Nephron progenitor cell (in vitro differentiated cells): ENCODE results near the gene ZBTB48.
"Not testable (repeated sequence)": the region's sequence is repeated elsewhere in the genome, so short reads cannot be mapped to it uniquely, and the experiment has no call there.

Experiments used
- DNase-seq: peaks from one replicate; pipeline ENCODE4 v3.0.0; 2021
- H3K27ac Mint-ChIP-seq: 2 replicates; pipeline ENCODE4 v1.8.0; 2021; ENCODE audit warnings: mild to moderate bottlenecking, moderate library complexity, mixed read lengths
- H3K27me3 Mint-ChIP-seq: 2 replicates; pipeline ENCODE4 v1.8.0; 2021; ENCODE audit warnings: mild to moderate bottlenecking, low read depth, mixed read lengths; ENCODE audit not compliant: poor library complexity
- H3K36me3 Mint-ChIP-seq: 2 replicates; pipeline ENCODE4 v1.8.0; 2021; ENCODE audit warnings: low read depth, mixed read lengths
- H3K4me1 Mint-ChIP-seq: 2 replicates; pipeline ENCODE4 v1.8.0; 2021; ENCODE audit warnings: mixed read lengths
- H3K4me3 Mint-ChIP-seq: 2 replicates; pipeline ENCODE4 v1.8.0; 2021; ENCODE audit warnings: mild to moderate bottlenecking, moderate library complexity, mixed read lengths
- H3K9me3 Mint-ChIP-seq: 2 replicates; pipeline ENCODE4 v1.8.0; 2021; ENCODE audit warnings: mild to moderate bottlenecking, moderate library complexity, mixed read lengths
- CTCF ChIP-seq: fragments of 200-600 bp; sonication (generic); IDR thresholded peaks from 2 replicates; pipeline ENCODE4 v1.5.0; 2021; ENCODE audit warnings: antibody characterized with exemption

The ZBTB48 gene

DNA sequence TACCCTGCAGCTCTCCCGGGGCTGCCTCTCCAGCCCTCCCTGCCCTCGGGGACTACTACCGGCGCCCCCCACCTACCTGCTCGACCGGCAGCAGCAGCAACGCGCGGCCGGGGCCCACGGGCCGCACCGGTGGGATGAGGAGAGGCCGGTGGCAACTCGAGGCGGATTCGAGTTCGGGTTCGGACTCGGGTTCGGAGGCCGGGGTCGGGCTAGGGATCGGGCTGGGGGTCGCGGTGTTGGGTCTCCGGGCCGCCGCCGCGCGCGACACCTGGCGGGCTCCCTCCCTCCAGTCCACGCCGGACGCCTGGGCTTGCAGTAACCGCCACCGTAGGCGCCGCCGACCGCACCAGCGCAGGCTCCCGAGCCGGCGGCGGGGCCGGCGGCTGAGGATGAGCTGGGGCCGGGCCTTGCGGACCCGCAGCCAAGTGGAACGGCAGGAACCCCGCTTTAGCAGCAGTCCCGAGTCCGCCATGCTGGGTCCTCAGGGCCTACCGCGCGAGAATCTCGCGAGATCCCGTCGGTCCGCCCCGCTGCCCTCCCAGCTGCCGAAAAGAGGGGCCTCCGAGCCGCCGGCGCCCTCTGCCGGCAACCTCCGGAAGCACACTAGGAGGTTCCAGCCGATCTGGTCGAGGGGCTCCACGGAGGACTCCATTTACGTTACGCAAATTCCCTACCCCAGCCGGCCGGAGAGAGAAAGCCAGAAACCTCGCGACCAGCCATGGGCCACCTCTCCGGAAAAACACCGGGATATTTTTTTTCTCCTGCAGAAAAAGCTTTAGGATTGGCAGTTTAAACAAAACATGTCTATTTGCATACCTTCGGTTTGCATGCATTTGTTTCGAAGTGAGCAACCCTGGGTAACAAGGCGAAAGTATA lies 25.5 kb upstream of the ZBTB48 start, which contains the start of gene NOL9:
Gene NOL9 (minus strand): TSS at position 483 of the 876 bp plus-strand sequence. CDS start 11 bp downstream, at position 472.
- peak within 1 kb of the TSS; percentile 86 for H3K4me3 Mint-ChIP-seq
- peak; percentile 97 for DNase-seq
- peaks cover 2% of the 10 kb centered on the region for H3K27me3 Mint-ChIP-seq
- H3K36me3 Mint-ChIP-seq: peaks cover 10% of the 10 kb centered on the region
- TF ChIP-seq CTCF: peak; percentile 98
- no peak within 1 kb of the TSS for H3K27ac Mint-ChIP-seq
- H3K9me3 Mint-ChIP-seq: no peaks in the 10 kb centered on the region
- peaks cover 15% of the 10 kb centered on the region for H3K4me1 Mint-ChIP-seq

GRCh38 chr1:6554907-6555778 lies 24.7 kb upstream of the ZBTB48 start, which contains the start of gene TAS1R1:
TAS1R1 (plus strand) TSS chr1:6555307; CDS start chr1:6555374, 67 bp downstream.
- Mint-ChIP-seq H3K9me3 (no peaks in the 10 kb centered on the region), H3K36me3 (peaks cover 4% of the 10 kb centered on the region), H3K4me1 (peaks cover 15% of the 10 kb centered on the region), H3K4me3 (peak within 1 kb of the TSS; percentile 67), H3K27me3 (peaks cover 4% of the 10 kb centered on the region), H3K27ac (no peak within 1 kb of the TSS)
- no peak for TF ChIP-seq CTCF
- DNase-seq: no peak

DNA sequence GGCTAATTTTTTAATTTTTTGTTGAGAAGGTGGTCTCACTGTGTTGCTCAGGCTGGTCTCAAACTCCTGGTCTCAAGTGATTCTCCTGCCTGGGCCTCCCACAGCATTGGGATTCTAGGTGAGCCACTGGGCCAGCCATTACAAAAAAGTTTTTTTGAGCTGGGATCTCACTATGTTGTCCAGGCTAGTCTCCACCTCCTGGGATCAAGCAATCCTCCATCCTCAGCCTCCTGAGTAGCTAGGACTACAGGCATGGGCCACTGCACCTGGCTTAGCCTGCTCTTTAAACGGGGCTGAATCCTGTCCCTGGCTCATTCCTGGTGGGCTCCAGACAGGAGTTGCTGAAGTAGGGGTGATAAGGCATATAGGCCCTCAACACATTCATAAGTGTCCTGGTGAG lies 22.2 kb upstream of the ZBTB48 start:
- no peak overlapping the region for H3K27ac Mint-ChIP-seq
- H3K27me3 Mint-ChIP-seq: peaks cover 6% of the 10 kb centered on the region
- no peaks in the 10 kb centered on the region for H3K36me3 Mint-ChIP-seq
- TF ChIP-seq CTCF: no peak
- H3K4me3 Mint-ChIP-seq: no peak overlapping the region
- H3K4me1 Mint-ChIP-seq: peaks cover 14% of the 10 kb centered on the region
- peaks cover 11% of the 10 kb centered on the region for H3K9me3 Mint-ChIP-seq
- DNase-seq: no peak

DNA sequence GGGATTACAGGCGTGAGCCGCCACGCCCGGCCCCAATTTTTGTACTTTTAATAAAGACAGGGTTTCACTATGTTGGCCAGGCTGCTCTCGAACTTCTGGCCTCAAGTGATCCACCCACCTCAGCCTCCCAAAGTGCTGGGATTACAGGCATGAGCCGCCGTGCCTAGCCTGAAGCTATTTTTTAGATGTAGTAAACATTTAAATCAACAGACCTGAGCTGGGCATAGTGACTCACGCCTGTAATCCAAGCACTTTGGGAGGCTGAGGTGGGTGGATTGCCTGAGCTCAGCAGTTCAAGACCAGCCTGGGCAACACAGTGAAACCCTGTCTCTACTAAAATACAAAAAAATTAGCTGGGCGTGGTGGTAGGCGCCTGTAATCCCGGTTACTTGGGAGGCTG lies 20.6 kb upstream of the ZBTB48 start:
- H3K27me3 Mint-ChIP-seq, H3K36me3 Mint-ChIP-seq, H3K4me3 Mint-ChIP-seq, DNase-seq, H3K27ac Mint-ChIP-seq, H3K4me1 Mint-ChIP-seq: not testable (repeated sequence)
- H3K9me3 Mint-ChIP-seq: peaks cover 11% of the 10 kb centered on the region

DNA sequence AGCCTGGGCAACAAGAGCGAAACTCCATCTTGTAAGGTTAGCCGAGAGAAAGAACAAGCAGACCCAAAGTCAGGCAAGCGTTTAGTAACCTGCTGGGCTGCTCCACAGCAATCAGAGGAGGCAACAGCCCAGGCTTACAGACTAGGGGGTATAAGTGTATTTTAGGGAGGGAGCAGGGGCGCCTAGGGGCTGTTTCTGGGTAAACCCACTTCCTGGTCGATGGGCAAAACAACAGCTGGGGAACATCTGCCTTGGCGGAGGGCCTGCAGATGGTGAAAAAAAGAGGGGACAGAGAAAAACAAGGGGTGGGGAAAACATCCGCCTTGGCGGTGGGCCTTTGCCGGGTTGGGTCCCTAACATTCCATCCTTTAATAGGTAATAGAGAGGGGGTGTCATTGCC lies 19.5 kb upstream of the ZBTB48 start:
- H3K9me3 Mint-ChIP-seq: peaks cover 11% of the 10 kb centered on the region
- no peak overlapping the region for H3K27ac Mint-ChIP-seq
- no peaks in the 10 kb centered on the region for H3K36me3 Mint-ChIP-seq
- TF ChIP-seq CTCF: no peak
- H3K4me3 Mint-ChIP-seq: no peak overlapping the region
- H3K4me1 Mint-ChIP-seq: no peaks in the 10 kb centered on the region
- H3K27me3 Mint-ChIP-seq: peaks cover 6% of the 10 kb centered on the region
- no peak for DNase-seq

DNA sequence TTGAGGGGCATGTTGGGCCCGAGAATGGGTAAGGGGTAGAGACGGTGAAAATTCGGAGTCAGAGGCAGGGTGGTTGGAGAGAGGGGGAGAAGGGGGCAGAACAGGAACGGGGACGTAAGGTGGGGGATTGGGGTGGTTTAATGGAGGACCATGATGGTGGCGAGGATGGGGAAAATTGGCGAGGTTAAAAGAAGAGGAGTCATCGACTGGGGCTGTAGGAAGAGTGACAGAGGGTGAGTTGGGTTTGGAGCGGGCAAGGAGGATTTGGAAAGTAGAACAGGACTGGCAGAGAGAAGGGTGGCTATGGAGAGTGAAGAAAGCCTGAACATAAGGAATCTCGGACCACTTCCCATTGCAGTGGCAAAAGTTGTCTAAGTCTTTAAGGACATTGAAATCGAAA lies 10.8 kb upstream of the ZBTB48 start:
- no peaks in the 10 kb centered on the region for H3K36me3 Mint-ChIP-seq

More for the DNA sequence above, 10.8 kb upstream of the ZBTB48 start:
- H3K9me3 Mint-ChIP-seq: peaks cover 8% of the 10 kb centered on the region
- DNase-seq: no peak
- peaks cover 13% of the 10 kb centered on the region for H3K4me1 Mint-ChIP-seq
- no peak overlapping the region for H3K4me3 Mint-ChIP-seq
- peaks cover 54% of the 10 kb centered on the region for H3K27me3 Mint-ChIP-seq
- H3K27ac Mint-ChIP-seq: no peak overlapping the region
- TF ChIP-seq CTCF: no peak
